Ishikawa (cell line): ENCODE results near the gene PTPRN2.

Experiments
- CEBPB ChIP-seq: IDR thresholded peaks from 2 replicates; pipeline ENCODE4 v1.6.1; 2012
- CREB1 ChIP-seq: IDR thresholded peaks from 2 replicates; pipeline ENCODE4 v1.6.1; 2012; ENCODE audit warnings: low read depth
- EGR1 ChIP-seq: IDR thresholded peaks from 2 replicates; pipeline ENCODE4 v1.6.1; 2012
- EP300 ChIP-seq: IDR thresholded peaks from 2 replicates; pipeline ENCODE4 v1.6.1; 2012; ENCODE audit warnings: borderline replicate concordance
- FOXM1 ChIP-seq: IDR thresholded peaks from 2 replicates; pipeline ENCODE4 v1.6.1; 2012; ENCODE audit warnings: low read depth, borderline replicate concordance
- NFIC ChIP-seq: IDR thresholded peaks from 2 replicates; pipeline ENCODE4 v1.6.1; 2012
- RAD21 ChIP-seq: IDR thresholded peaks from 2 replicates; pipeline ENCODE4 v1.6.1; 2012; ENCODE audit warnings: low read depth
- REST ChIP-seq: IDR thresholded peaks from 2 replicates; pipeline ENCODE4 v1.6.1; 2012; ENCODE audit warnings: low read depth, mild to moderate bottlenecking
- TAF1 ChIP-seq: IDR thresholded peaks from 2 replicates; pipeline ENCODE4 v1.6.1; 2012; ENCODE audit warnings: low read depth, mild to moderate bottlenecking
- TCF12 ChIP-seq: IDR thresholded peaks from 2 replicates; pipeline ENCODE4 v1.6.1; 2012; ENCODE audit warnings: low read depth
- TEAD4 ChIP-seq: IDR thresholded peaks from 2 replicates; pipeline ENCODE4 v1.6.1; 2012
- USF1 ChIP-seq: IDR thresholded peaks from 2 replicates; pipeline ENCODE4 v1.6.1; 2012
- YY1 ChIP-seq: IDR thresholded peaks from 2 replicates; pipeline ENCODE4 v1.6.1; 2012; ENCODE audit warnings: low read depth
- ZBTB7A ChIP-seq: IDR thresholded peaks from 2 replicates; pipeline ENCODE4 v1.6.1; 2012; ENCODE audit warnings: low read depth
- TF ChIP-seq, protein P1 (sequence below): IDR thresholded peaks from 2 replicates; pipeline ENCODE4 v1.6.1; 2012

The PTPRN2 gene

DNA sequence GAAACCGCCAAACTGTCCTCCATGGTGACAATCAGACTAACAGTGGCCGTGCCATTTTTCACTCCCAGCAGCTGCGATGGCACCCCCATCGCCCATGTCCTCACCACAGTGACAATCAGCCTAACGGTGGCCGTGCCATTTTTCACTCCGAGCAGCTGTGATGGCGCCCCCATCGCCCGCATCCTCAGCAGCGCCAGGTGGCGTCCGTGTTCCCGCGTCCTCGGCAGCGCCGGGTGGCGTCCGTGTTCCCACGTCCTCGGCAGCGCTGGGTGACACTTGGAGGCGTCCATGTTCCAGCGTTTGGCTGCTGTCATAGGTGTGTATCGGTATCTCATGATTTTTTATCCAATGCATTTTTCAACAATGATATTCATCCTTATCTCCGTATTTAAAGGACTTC is 267.3 kb downstream of the PTPRN2 start:
- TF ChIP-seq, protein P1, sequence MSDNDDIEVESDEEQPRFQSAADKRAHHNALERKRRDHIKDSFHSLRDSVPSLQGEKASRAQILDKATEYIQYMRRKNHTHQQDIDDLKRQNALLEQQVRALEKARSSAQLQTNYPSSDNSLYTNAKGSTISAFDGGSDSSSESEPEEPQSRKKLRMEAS, result no peak
- no peak for TF ChIP-seq ZBTB7A
- no peak for TF ChIP-seq EGR1
- no peak for TF ChIP-seq YY1
- TF ChIP-seq CEBPB, result no peak
- TF ChIP-seq TEAD4, result no peak

DNA sequence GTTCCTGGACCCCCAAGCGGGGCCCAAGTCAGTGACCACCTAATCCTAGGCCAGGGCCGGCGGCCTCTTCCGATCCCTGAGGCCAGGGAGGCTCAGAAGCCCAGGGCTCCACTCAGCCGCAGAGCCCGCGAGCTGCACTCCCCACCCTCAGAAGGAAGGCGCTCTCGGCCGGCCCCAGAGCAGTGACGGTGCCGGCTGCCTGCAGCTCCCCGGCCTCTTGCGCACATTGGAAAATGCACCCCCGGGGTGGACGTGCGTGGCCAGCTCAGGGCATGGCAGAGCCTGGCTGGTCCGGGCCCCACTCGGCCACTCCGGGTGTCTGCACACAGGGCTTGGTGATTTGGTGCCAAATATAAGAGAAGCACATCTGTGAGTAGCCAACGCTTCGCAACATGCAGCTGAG is 269.1 kb downstream of the PTPRN2 start:
- TF ChIP-seq CEBPB, result no peak
- TF ChIP-seq EP300, result no peak
- TF ChIP-seq TAF1, result no peak
- TF ChIP-seq RAD21, result no peak
- no peak for TF ChIP-seq USF1
- TF ChIP-seq YY1, result no peak
- no peak for TF ChIP-seq FOXM1
- TF ChIP-seq TCF12, result no peak
- TF ChIP-seq ZBTB7A, result no peak
- TF ChIP-seq EGR1, result no peak
- TF ChIP-seq, protein P1, result no peak
- no peak for TF ChIP-seq REST
- no peak for TF ChIP-seq CREB1
- no peak for TF ChIP-seq NFIC

DNA sequence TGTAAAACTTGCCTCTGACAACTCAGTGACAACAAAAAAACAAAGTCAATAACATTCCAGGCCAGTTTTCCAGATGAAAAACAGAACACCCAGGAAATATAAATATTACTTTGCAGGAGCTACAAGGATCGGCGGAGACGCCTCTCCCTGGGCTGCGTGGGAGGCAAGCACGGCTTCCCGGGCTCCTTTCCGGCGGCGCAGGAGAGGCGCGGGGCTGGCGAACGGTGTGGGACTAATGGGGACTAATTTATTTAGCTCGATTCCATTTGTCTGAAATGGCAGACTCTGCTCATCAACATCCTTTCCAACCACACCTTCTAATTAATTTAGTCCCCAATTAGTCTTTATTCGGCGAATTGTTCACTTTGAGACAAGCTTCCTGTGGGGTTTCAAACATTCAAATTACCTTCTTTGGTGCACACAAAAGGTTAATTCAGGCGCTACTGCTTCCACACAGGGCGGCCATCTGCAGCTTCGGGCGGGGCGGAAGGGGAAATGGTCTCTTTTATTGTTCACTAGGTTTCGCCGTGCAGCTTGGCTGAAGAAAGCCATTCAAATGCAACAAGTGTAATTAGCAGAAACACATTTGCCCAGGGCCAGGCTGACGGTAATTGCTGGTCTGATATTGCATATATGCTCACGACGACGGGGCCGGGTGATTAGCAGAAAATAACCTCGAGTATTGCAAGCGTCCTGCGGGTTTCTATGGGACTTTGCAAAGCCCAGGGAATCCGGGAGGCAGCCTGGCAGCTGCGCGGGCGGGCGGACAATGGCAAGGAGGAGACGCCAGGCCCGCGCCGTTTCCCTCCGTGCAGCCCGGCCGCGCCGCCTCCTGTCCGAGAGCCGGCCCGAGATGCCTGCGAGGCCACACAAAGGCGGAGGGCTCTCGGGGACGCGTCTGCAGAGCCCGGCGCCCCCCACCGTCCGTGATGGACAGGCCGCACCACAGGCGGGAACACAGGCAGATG is 270.1 kb downstream of the PTPRN2 start:
- no peak for TF ChIP-seq EGR1
- TF ChIP-seq ZBTB7A, result no peak
- TF ChIP-seq YY1, result no peak
- no peak for TF ChIP-seq RAD21
- no peak for TF ChIP-seq CREB1
- TF ChIP-seq EP300, result no peak
- no peak for TF ChIP-seq TCF12
- TF ChIP-seq FOXM1, result no peak

DNA sequence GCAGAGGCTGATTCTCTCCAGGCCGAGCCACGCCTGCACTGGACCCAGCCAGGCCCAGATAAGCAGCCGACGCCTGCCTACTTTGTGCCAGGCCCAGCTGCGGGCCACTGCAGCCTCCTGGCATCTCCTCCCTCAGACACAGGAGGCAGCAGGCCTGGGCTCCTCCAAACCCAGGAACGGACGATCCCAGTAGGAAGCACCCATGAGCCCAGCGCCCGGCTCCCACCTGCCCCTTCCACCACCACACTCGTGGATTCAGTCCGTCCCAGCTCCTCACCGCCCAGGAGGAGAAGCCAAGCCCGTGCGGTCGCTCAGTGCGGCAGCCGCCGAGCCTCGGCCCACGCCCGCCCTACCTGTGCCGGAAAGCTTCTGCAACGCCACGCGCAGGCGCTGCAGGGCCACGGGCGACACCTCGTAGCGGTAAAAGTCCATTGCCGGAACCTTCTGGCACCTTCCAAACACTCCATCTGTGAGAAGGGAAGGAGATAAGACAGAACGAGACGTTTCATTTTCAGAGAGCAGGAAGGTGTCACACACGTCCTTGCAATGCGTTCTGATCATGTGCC is 271.1 kb downstream of the PTPRN2 start:
- TF ChIP-seq, protein P1, result no peak
- TF ChIP-seq TCF12 (no peak), RAD21 (no peak), EGR1 (no peak), YY1 (no peak), TAF1 (no peak), REST (no peak), EP300 (no peak), ZBTB7A (no peak), USF1 (no peak), CEBPB (no peak), FOXM1 (no peak), CREB1 (no peak), TEAD4 (no peak), NFIC (no peak)

- TF ChIP-seq CEBPB (no peak), REST (no peak), TCF12 (no peak)
These were observed 271.7 kb downstream of the PTPRN2 start for GRCh38 chr7:158315881-158316280.
